Gastrocnemius medialis (tissue), 4 donors: ENCODE results near the gene KRT2. TPM values are rescaled to one million over a fixed set of nuclear protein-coding genes. Genes with fewer than 3 reads are reported as not detected.

Experiments used
- ATAC-seq, 2 donors: fragments of 150-250 bp; one replicate each; pipeline ENCODE4 v1.9.1; 2016
- DNase-seq, 2 donors: peaks; one replicate each; pipeline ENCODE4 v3.0.0-alpha.2; 2019
- H3K27ac ChIP-seq, 4 donors: fragments of 200-600 bp; sonication (generic); 1 replicate in 1 of 4; 2 replicates in 3 of 4; pipeline ENCODE4 v1.5.1; 2016 to 2018; ENCODE audit warnings: mild to moderate bottlenecking in 2 of 4, moderate library complexity in 1 of 4
- H3K27me3 ChIP-seq, 3 donors: fragments of 200-600 bp; sonication (generic) in 2 of 3; 1 replicate in 1 of 3; 2 replicates in 2 of 3; pipeline versions ENCODE4 v1.5.1 to v1.6.0; 2016 to 2019; ENCODE audit warnings: mild to moderate bottlenecking in 1 of 3, moderate library complexity in 1 of 3
- H3K36me3 ChIP-seq, 2 donors: fragments of 200-600 bp; sonication (generic) in 1 of 2; one replicate each; pipeline ENCODE4 v1.5.1; 2017 to 2018
- H3K4me1 ChIP-seq, 2 donors: fragments of 200-600 bp; sonication (generic) in 1 of 2; one replicate each; pipeline ENCODE4 v1.5.1; 2016 to 2017; ENCODE audit warnings: mild to moderate bottlenecking in 2 of 2
- H3K4me3 ChIP-seq, 4 donors: fragments of 200-600 bp; sonication (generic) in 3 of 4; 1 replicate in 1 of 4; 2 replicates in 3 of 4; pipeline ENCODE4 v1.5.1; 2016 to 2019; ENCODE audit warnings: mild to moderate bottlenecking in 2 of 4
- H3K9me3 ChIP-seq, 3 donors: fragments of 200-600 bp; sonication (generic) in 2 of 3; 1 replicate in 1 of 3; 2 replicates in 2 of 3; pipeline ENCODE4 v1.5.1; 2016 to 2019
- POLR2A ChIP-seq, 2 donors: fragments of 450-650 bp; IDR thresholded peaks; one replicate each; pipeline ENCODE4 v1.6.1; 2017; ENCODE audit warnings: antibody characterized with exemption in 2 of 2, mild to moderate bottlenecking in 2 of 2, moderate library complexity in 2 of 2
- in situ Hi-C, 4 donors: fragments of 200-750 bp; cut with MboI; loops; one replicate each; pipeline versions ENCODE4 v1.15.0 to v1.8.0; 2017; ENCODE audit warnings: low sequenced_read_pairs in 4 of 4
- intact Hi-C: fragments of 100-400 bp; cut with DNase I; formaldehyde crosslinking; loops from one replicate; pipeline ENCODE4 v1.15.1; 2023; ENCODE audit warnings: low total_unique reads
- total RNA-seq, 4 donors: library from RNA; depleted of rRNA; stranded (reverse); fragments of >200 nt; gene quantifications; one replicate each; pipeline versions ENCODE4 v1.1.0 to v1.2.3, GENCODE V29; 2016
- TF ChIP-seq, protein P1 (sequence below), 5 experiments: fragments of 450-650 bp in 3 of 5; fragments of 200-600 bp in 2 of 5; sonication (generic) in 2 of 5; IDR thresholded peaks in 4 of 5; conservative IDR thresholded peaks in 1 of 5; 1 replicate in 4 of 5; 2 replicates in 1 of 5; pipeline ENCODE4 v1.5.1; 2016 to 2019; ENCODE audit warnings: antibody characterized with exemption in 5 of 5, mild to moderate bottlenecking in 3 of 5, moderate library complexity in 3 of 5

The KRT2 gene
- total RNA-seq, 4 donors from 2014 or later, result not detected

DNA sequence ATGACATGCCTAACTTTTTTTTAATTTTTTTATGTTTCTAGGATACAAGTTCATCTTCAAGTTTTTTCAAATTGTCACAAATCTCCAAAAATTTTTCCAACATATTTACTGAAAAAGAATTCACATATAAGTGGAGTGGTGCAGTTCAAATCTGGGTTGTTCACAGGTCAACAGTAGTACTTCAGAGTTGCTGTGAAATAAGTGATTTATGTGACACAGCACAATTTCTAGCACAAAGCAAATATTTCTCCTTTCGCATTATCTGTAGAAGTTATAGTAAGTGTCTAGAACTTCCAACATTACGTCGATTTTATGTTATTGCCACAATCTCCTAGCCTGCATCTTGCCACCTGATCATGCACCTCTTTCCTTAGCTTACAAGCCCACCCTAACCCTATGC, 9.7 kb upstream of the KRT2 start:
- Histone ChIP-seq H3K27me3 (peaks cover 0 to 9% (median 3%) of the 10 kb centered on the region in 3 donors), H3K9me3 (no peaks in the 10 kb centered on the region), H3K36me3 (no peaks in the 10 kb centered on the region), H3K27ac (no peak overlapping the region), H3K4me3 (no peak overlapping the region), H3K4me1 (no peaks in the 10 kb centered on the region)
- in situ Hi-C loops (no loop called here), intact Hi-C loops (no loop called here)
- no peak for DNase-seq
- ATAC-seq, result no peak
- TF ChIP-seq POLR2A (IDR thresholded peaks at IDR 0.05), result no peak
- TF ChIP-seq, protein P1, sequence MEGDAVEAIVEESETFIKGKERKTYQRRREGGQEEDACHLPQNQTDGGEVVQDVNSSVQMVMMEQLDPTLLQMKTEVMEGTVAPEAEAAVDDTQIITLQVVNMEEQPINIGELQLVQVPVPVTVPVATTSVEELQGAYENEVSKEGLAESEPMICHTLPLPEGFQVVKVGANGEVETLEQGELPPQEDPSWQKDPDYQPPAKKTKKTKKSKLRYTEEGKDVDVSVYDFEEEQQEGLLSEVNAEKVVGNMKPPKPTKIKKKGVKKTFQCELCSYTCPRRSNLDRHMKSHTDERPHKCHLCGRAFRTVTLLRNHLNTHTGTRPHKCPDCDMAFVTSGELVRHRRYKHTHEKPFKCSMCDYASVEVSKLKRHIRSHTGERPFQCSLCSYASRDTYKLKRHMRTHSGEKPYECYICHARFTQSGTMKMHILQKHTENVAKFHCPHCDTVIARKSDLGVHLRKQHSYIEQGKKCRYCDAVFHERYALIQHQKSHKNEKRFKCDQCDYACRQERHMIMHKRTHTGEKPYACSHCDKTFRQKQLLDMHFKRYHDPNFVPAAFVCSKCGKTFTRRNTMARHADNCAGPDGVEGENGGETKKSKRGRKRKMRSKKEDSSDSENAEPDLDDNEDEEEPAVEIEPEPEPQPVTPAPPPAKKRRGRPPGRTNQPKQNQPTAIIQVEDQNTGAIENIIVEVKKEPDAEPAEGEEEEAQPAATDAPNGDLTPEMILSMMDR (IDR thresholded peaks at IDR 0.05 in 4 of 5, conservative IDR thresholded peaks at IDR 0.05 in 1 of 5), result no peak

DNA sequence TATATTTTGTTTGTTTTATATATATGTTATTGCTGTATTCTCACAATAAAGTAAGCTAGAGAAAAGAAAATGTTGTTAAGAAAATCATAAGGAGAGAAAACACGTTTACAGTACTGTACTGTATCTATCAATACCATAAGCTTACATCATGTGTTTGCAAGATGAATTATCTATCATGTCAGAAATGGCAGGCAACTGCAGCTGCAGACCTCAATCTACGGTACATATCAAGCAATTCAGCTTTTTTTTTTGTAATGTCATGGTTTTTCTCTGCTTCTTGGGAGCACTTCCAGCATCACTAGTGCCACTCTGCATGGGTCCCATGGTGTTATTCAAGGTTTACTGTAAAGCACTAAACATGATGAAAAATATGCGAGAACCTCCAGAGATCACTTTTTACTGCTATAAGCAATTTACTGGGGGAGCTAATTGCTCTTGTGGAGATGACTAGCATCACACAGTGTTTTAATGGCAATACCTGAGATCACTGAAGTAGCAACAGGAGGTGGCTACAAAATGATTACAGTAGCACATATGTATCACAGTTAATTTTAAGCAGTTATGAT, 9.0 kb upstream of the KRT2 start:
- no peak for TF ChIP-seq POLR2A (IDR thresholded peaks at IDR 0.05)
- TF ChIP-seq, protein P1 (IDR thresholded peaks at IDR 0.05 in 4 of 5, conservative IDR thresholded peaks at IDR 0.05 in 1 of 5), result no peak
- in situ Hi-C loops, result no loop called here
- no peaks in the 10 kb centered on the region for H3K9me3 ChIP-seq
- peaks cover 0 to 9% (median 3%) of the 10 kb centered on the region in 3 donors for H3K27me3 ChIP-seq
- no peak for ATAC-seq
- no peak overlapping the region for H3K4me3 ChIP-seq
- H3K36me3 ChIP-seq, result no peaks in the 10 kb centered on the region
- no peak overlapping the region for H3K27ac ChIP-seq
- H3K4me1 ChIP-seq, result no peaks in the 10 kb centered on the region
- intact Hi-C loops, result no loop called here
- no peak for DNase-seq

DNA sequence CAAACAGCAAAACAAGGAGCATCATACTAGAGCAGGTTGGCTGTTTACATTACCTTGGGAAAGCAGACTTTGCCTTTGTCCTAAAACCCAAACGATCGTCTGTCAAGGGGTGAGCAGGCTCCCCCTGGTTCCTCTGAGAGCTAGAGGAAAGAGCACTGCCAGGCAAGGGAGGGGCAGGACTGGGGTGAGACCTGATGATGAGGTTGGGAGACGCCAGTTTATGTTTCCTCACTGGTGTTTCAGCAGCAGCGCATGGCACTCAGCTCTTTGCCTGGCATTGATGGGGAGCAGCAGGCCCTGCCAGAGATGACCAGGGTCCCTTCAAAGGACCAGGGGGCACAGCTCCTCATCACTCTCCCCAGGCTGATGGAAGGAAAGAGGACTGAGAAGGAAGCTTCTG, 7.9 kb upstream of the KRT2 start:
- peaks cover 0 to 9% (median 3%) of the 10 kb centered on the region in 3 donors for H3K27me3 ChIP-seq
- TF ChIP-seq, protein P1 (IDR thresholded peaks at IDR 0.05 in 4 of 5, conservative IDR thresholded peaks at IDR 0.05 in 1 of 5), result no peak
- TF ChIP-seq POLR2A (IDR thresholded peaks at IDR 0.05), result no peak
- no peaks in the 10 kb centered on the region for H3K4me1 ChIP-seq
- no peak overlapping the region for H3K27ac ChIP-seq
- in situ Hi-C loops, result no loop called here
- no peak for DNase-seq
- H3K4me3 ChIP-seq, result no peak overlapping the region
- no peaks in the 10 kb centered on the region for H3K9me3 ChIP-seq
- ATAC-seq, result no peak
- no peaks in the 10 kb centered on the region for H3K36me3 ChIP-seq
- intact Hi-C loops, result no loop called here

DNA sequence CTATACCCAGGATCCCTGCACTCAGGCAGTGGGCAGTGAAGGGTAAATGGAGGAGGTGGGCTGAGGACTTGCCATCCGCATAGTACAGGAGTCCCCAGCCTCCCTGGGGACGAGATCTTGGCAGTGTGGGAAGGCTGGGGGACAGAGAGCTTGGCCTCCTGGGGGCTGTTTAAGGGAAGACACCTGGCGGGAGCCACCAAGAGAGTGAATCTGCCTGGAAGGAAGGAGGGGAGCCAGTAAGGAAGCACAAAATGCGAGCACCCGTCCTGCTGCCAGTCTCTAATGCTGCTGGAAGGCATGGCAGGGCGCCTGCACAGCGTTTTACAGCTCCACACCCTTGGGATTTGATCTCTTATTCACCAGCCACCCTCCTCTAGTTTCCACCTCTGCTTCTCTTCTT, 7.4 kb upstream of the KRT2 start:
- H3K4me1 ChIP-seq, result no peaks in the 10 kb centered on the region
- H3K27me3 ChIP-seq, result peaks cover 0 to 12% (median 1%) of the 10 kb centered on the region in 3 donors
- H3K36me3 ChIP-seq, result no peaks in the 10 kb centered on the region
- no peak for DNase-seq
- no peak overlapping the region for H3K4me3 ChIP-seq
- in situ Hi-C loops (no loop called here), intact Hi-C loops (no loop called here)
- no peak for ATAC-seq
- TF ChIP-seq, protein P1 (IDR thresholded peaks at IDR 0.05 in 4 of 5, conservative IDR thresholded peaks at IDR 0.05 in 1 of 5), result no peak
- no peak for TF ChIP-seq POLR2A (IDR thresholded peaks at IDR 0.05)
- H3K9me3 ChIP-seq, result no peaks in the 10 kb centered on the region
- no peak overlapping the region for H3K27ac ChIP-seq

DNA sequence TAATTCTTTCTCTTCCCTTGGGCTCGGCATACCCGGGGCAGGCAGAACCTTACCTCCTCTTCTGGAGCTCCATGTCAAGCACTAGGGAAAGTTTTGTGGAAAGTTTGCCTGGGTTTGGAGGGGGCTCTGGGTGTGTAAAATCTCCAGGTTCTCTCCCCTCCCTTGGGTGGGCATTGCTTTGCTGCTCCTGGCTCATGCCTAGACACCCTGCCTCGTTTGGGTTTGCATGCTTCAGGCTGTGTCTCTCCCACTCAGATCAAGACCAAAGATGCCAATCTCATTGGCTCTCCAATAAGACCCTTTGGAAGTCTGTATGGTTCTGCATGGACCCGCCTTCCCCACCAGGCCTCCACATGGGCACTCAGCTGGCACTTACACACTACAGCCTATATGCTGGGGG, 6.2 kb upstream of the KRT2 start:
- intact Hi-C loops, result no loop called here
- ATAC-seq (no peak), DNase-seq (no peak)
- no peaks in the 10 kb centered on the region for H3K4me1 ChIP-seq
- H3K27ac ChIP-seq, result no peak overlapping the region
- TF ChIP-seq, protein P1 (IDR thresholded peaks at IDR 0.05 in 4 of 5, conservative IDR thresholded peaks at IDR 0.05 in 1 of 5), result no peak
- TF ChIP-seq POLR2A (IDR thresholded peaks at IDR 0.05), result no peak
- H3K4me3 ChIP-seq, result no peak overlapping the region
- peaks cover 0 to 11% (median 1%) of the 10 kb centered on the region in 3 donors for H3K27me3 ChIP-seq
- no peaks in the 10 kb centered on the region for H3K36me3 ChIP-seq
- in situ Hi-C loops, result no loop called here
- H3K9me3 ChIP-seq, result no peaks in the 10 kb centered on the region
